ENCODE data around the gene MATCAP1.

The MATCAP1 gene

GRCh38 chr16:67128417-67128816 is 55.3 kb downstream of the MATCAP1 start:
- no peak for DNase-seq (ENCODE audit: low spot score)
